Measurements from ENCODE around the gene FEN1. TPM values are rescaled to one million over a fixed set of nuclear protein-coding genes. Genes with fewer than 3 reads are reported as not detected.

FEN1 gene
- total RNA-seq = 100 to 1,000 TPM; 141 to 150 TPM

GRCh38 chr11:61792310-61793082 is at the start of gene FEN1, which contains the start of gene TMEM258:
Gene FEN1, plus strand, starts transcription at chr11:61792911. Its CDS starts 2,451 bp downstream, at chr11:61795362.
Gene TMEM258, minus strand, starts transcription at chr11:61792599. Its CDS starts 41 bp downstream, at chr11:61792558.
- H3K4me1 Mint-ChIP-seq = peaks cover 47% of the 10 kb centered on the region
- ATAC-seq = peak; percentile 93
- peak; percentile 94 for DNase-seq
- no peaks in the 10 kb centered on the region for H3K9me3 Mint-ChIP-seq (ENCODE audit: low read depth)
- H3K27me3 Mint-ChIP-seq = no peaks in the 10 kb centered on the region
- CTCF ChIA-PET = interaction anchor here (1.0 to 13.1 kb wide), 16 partner anchors 9 to 315 kb away, joined by 3 to 173 read pairs (median 6); partner anchors contain the start of genes FADS1 and FADS3
- H3K27ac Mint-ChIP-seq = peak within 1 kb of the TSS; percentile 100
- H3K36me3 Mint-ChIP-seq = peaks cover 48% of the 10 kb centered on the region
- peak within 1 kb of the TSS; percentile 90 for H3K4me3 Mint-ChIP-seq

GRCh38 chr11:61743486-61744095 is 49.1 kb upstream of the FEN1 start:
- CTCF ChIA-PET = interaction anchor here (0.7 to 7.3 kb wide), 4 partner anchors 10 to 127 kb away, joined by 3 to 33 read pairs (median 4); no protein-coding TSS in a partner anchor
- no peak overlapping the region for H3K27ac Mint-ChIP-seq
- H3K9me3 Mint-ChIP-seq (ENCODE audit: low read depth) = no peaks in the 10 kb centered on the region
- H3K36me3 Mint-ChIP-seq = no peaks in the 10 kb centered on the region
- H3K27me3 Mint-ChIP-seq = no peaks in the 10 kb centered on the region
- H3K4me3 Mint-ChIP-seq = no peak overlapping the region
- ATAC-seq (no peak), DNase-seq (no peak)
- no peaks in the 10 kb centered on the region for H3K4me1 Mint-ChIP-seq

- H3K4me3 Mint-ChIP-seq = no peak overlapping the region
- no peaks in the 10 kb centered on the region for H3K36me3 Mint-ChIP-seq
- CTCF ChIA-PET = interaction anchor here (1.3 to 7.3 kb wide), 2 partner anchors 10 to 12 kb away, joined by 4 to 33 read pairs; no protein-coding TSS in a partner anchor
- H3K27me3 Mint-ChIP-seq = no peaks in the 10 kb centered on the region
- H3K9me3 Mint-ChIP-seq (ENCODE audit: low read depth) = no peaks in the 10 kb centered on the region
- H3K4me1 Mint-ChIP-seq = no peaks in the 10 kb centered on the region
- DNase-seq (no peak), ATAC-seq (no peak)
- no peak overlapping the region for H3K27ac Mint-ChIP-seq
Observed at GRCh38 chr11:61744181-61744580, 48.5 kb upstream of the FEN1 start.

- Mint-ChIP-seq H3K36me3 (no peaks in the 10 kb centered on the region), H3K27ac (no peak overlapping the region), H3K9me3 (ENCODE audit: low read depth) (no peaks in the 10 kb centered on the region), H3K4me3 (no peak overlapping the region), H3K4me1 (no peaks in the 10 kb centered on the region), H3K27me3 (no peaks in the 10 kb centered on the region)
- no peak for ATAC-seq
- DNase-seq = no peak
- CTCF ChIA-PET = interaction anchor here (1.3 to 7.3 kb wide), 2 partner anchors 11 to 12 kb away, joined by 4 to 33 read pairs; no protein-coding TSS in a partner anchor
Observed at GRCh38 chr11:61744609-61745156, 48.0 kb upstream of the FEN1 start.

- Mint-ChIP-seq H3K4me3 (no peak overlapping the region), H3K4me1 (no peaks in the 10 kb centered on the region), H3K9me3 (ENCODE audit: low read depth) (no peaks in the 10 kb centered on the region), H3K27ac (no peak overlapping the region), H3K36me3 (no peaks in the 10 kb centered on the region), H3K27me3 (peaks cover 7% of the 10 kb centered on the region)
- ATAC-seq = no peak
- CTCF ChIA-PET = interaction anchor here (1.7 to 7.3 kb wide), 4 partner anchors 11 to 52 kb away, joined by 5 to 33 read pairs (median 12); no protein-coding TSS in a partner anchor
- no peak for DNase-seq
Observed at GRCh38 chr11:61745781-61746441, 46.8 kb upstream of the FEN1 start.

- Mint-ChIP-seq H3K27me3 (peaks cover 14% of the 10 kb centered on the region), H3K4me3 (no peak overlapping the region), H3K27ac (no peak overlapping the region), H3K9me3 (ENCODE audit: low read depth) (no peaks in the 10 kb centered on the region), H3K36me3 (no peaks in the 10 kb centered on the region), H3K4me1 (no peaks in the 10 kb centered on the region)
- ATAC-seq (no peak), DNase-seq (no peak)
- CTCF ChIA-PET = interaction anchor here (0.9 to 7.3 kb wide), 21 partner anchors 10 to 362 kb away, joined by 3 to 33 read pairs (median 5); partner anchors contain the start of genes FEN1 and TMEM258
Observed at GRCh38 chr11:61746442-61747191, 46.1 kb upstream of the FEN1 start.

- Mint-ChIP-seq H3K9me3 (ENCODE audit: low read depth) (no peaks in the 10 kb centered on the region), H3K4me3 (no peak overlapping the region), H3K4me1 (peaks cover 3% of the 10 kb centered on the region), H3K36me3 (no peaks in the 10 kb centered on the region), H3K27ac (no peak overlapping the region), H3K27me3 (peaks cover 18% of the 10 kb centered on the region)
- CTCF ChIA-PET = interaction anchor here (0.7 to 7.3 kb wide), 24 partner anchors 9 to 361 kb away, joined by 3 to 33 read pairs (median 4); partner anchors contain the start of genes FEN1 and TMEM258
- peak; percentile 65 for DNase-seq
- ATAC-seq = peak; percentile 59
Observed at GRCh38 chr11:61747192-61747966, 45.3 kb upstream of the FEN1 start.

- Mint-ChIP-seq H3K36me3 (no peaks in the 10 kb centered on the region), H3K27me3 (peaks cover 20% of the 10 kb centered on the region), H3K27ac (no peak overlapping the region), H3K4me1 (peaks cover 4% of the 10 kb centered on the region), H3K9me3 (ENCODE audit: low read depth) (no peaks in the 10 kb centered on the region), H3K4me3 (no peak overlapping the region)
- DNase-seq (no peak), ATAC-seq (no peak)
- CTCF ChIA-PET = interaction anchor here (0.7 to 7.3 kb wide), 20 partner anchors 9 to 360 kb away, joined by 3 to 33 read pairs (median 6); partner anchors contain the start of genes FEN1 and TMEM258
Observed at GRCh38 chr11:61747967-61748285, 44.8 kb upstream of the FEN1 start.

- Mint-ChIP-seq H3K27me3 (peaks cover 29% of the 10 kb centered on the region), H3K4me3 (no peak overlapping the region), H3K36me3 (no peaks in the 10 kb centered on the region), H3K9me3 (ENCODE audit: low read depth) (no peaks in the 10 kb centered on the region), H3K27ac (no peak overlapping the region), H3K4me1 (peaks cover 6% of the 10 kb centered on the region)
- ATAC-seq (no peak), DNase-seq (no peak)
- CTCF ChIA-PET = interaction anchor here (1.1 to 7.3 kb wide), 12 partner anchors 8 to 303 kb away, joined by 3 to 33 read pairs (median 4); no protein-coding TSS in a partner anchor
Observed at GRCh38 chr11:61749591-61750217, 43.0 kb upstream of the FEN1 start.

GRCh38 chr11:61750631-61751273 is 42.0 kb upstream of the FEN1 start:
- no peak overlapping the region for H3K27ac Mint-ChIP-seq
- ATAC-seq (no peak), DNase-seq (no peak)
- peaks cover 29% of the 10 kb centered on the region for H3K27me3 Mint-ChIP-seq
- no peak overlapping the region for H3K4me3 Mint-ChIP-seq
- H3K36me3 Mint-ChIP-seq = no peaks in the 10 kb centered on the region
- CTCF ChIA-PET = interaction anchor here (0.9 to 7.3 kb wide), 8 partner anchors 9 to 197 kb away, joined by 3 to 33 read pairs (median 4); no protein-coding TSS in a partner anchor
- peaks cover 10% of the 10 kb centered on the region for H3K4me1 Mint-ChIP-seq
- no peaks in the 10 kb centered on the region for H3K9me3 Mint-ChIP-seq (ENCODE audit: low read depth)

GRCh38 chr11:61751384-61751783 is 41.3 kb upstream of the FEN1 start:
- no peak overlapping the region for H3K27ac Mint-ChIP-seq
- no peak for ATAC-seq
- H3K9me3 Mint-ChIP-seq (ENCODE audit: low read depth) = no peaks in the 10 kb centered on the region
- H3K4me1 Mint-ChIP-seq = peaks cover 16% of the 10 kb centered on the region
- no peak for DNase-seq
- peaks cover 29% of the 10 kb centered on the region for H3K27me3 Mint-ChIP-seq
- no peaks in the 10 kb centered on the region for H3K36me3 Mint-ChIP-seq
- CTCF ChIA-PET = interaction anchor here (0.7 to 1.4 kb wide), 4 partner anchors 21 to 309 kb away, joined by 3 to 5 read pairs (median 4); no protein-coding TSS in a partner anchor
- no peak overlapping the region for H3K4me3 Mint-ChIP-seq

Measured in activated CD8-positive, alpha-beta memory T cell treated with anti-CD3 and anti-CD28 coated beads, Interleukin-2, amount 10 ng/mL, durations not matched to agents 7 days and 5 days (primary cell).